Adrenal gland (tissue), 5 donors: ENCODE results near the gene ABCC3.

Source experiments
- CTCF ChIP-seq, 6 experiments: fragments of 450-650 bp in 4 of 6; fragments of 200-600 bp in 2 of 6; sonication (generic) in 1 of 6; IDR thresholded peaks; 1 replicate in 5 of 6; 2 replicates in 1 of 6; pipeline versions ENCODE4 v1.5.1 to v1.8.0; 2016 to 2021; ENCODE audit warnings: antibody characterized with exemption in 6 of 6, mild to moderate bottlenecking in 2 of 6, moderate library complexity in 1 of 6
- POLR2A ChIP-seq, 2 donors: fragments of 450-650 bp; IDR thresholded peaks; one replicate each; pipeline ENCODE4 v1.6.1; 2017; ENCODE audit warnings: antibody characterized with exemption in 2 of 2, mild to moderate bottlenecking in 2 of 2, moderate library complexity in 1 of 2
- donor health status: DM: no; HTN: no; CAD: no.

GRCh38 chr17:50636804-50637195 lies 2.1 kb downstream of the ABCC3 start:
- TF ChIP-seq CTCF (IDR thresholded peaks at IDR 0.05) (no peak), POLR2A (IDR thresholded peaks at IDR 0.05) (no peak)
